ENCODE results near the gene CMSS1. TPM values are rescaled to one million over a fixed set of nuclear protein-coding genes. Genes with fewer than 3 reads are reported as not detected.

Gene CMSS1
- total RNA-seq, 1 experiment from 2014 or later, result 70.6 TPM

GRCh38 chr3:99960123-99960878 is 142.6 kb downstream of the CMSS1 start:
- Mint-ChIP-seq H3K36me3 (no peaks in the 10 kb centered on the region), H3K27me3 (ENCODE audit: low read depth) (no peaks in the 10 kb centered on the region), H3K4me3 (no peak overlapping the region), H3K27ac (no peak overlapping the region), H3K9me3 (no peaks in the 10 kb centered on the region), H3K4me1 (peaks cover 2% of the 10 kb centered on the region; the same call in 1 of the 2 replicates)
- TF ChIP-seq PRDM15 (CRISPR knock-in tag; IDR thresholded peaks at IDR 0.05), result no peak
- TF ChIP-seq ZNF396 (CRISPR knock-in tag; IDR thresholded peaks at IDR 0.05; ENCODE audit: borderline replicate concordance), result no peak
- TF ChIP-seq ATF3 (CRISPR knock-in tag; conservative IDR thresholded peaks at IDR 0.05), result no peak
- no peak for TF ChIP-seq E2F4 (CRISPR knock-in tag; IDR thresholded peaks at IDR 0.05; ENCODE audit: borderline replicate concordance, low read depth)
- TF ChIP-seq TCF7 (CRISPR knock-in tag; IDR thresholded peaks at IDR 0.05; ENCODE audit: low read depth), result no peak
- TF ChIP-seq ZNF138 (CRISPR knock-in tag; conservative IDR thresholded peaks at IDR 0.05), result no peak
- no peak for TF ChIP-seq PRRX2 (CRISPR knock-in tag; IDR thresholded peaks at IDR 0.05)
- no peak for TF ChIP-seq CBFB (CRISPR knock-in tag; IDR thresholded peaks at IDR 0.05; ENCODE audit: low read depth)
- TF ChIP-seq CTCF (IDR thresholded peaks at IDR 0.05), result no peak
- no peak for TF ChIP-seq MLX (CRISPR knock-in tag; IDR thresholded peaks at IDR 0.05)
- TF ChIP-seq ZNF121 (CRISPR knock-in tag; IDR thresholded peaks at IDR 0.05), result no peak
- no peak for TF ChIP-seq NFATC4 (CRISPR knock-in tag; IDR thresholded peaks at IDR 0.05)
- no peak for TF ChIP-seq GTF2I (CRISPR knock-in tag; conservative IDR thresholded peaks at IDR 0.05)
- no peak for TF ChIP-seq ETV6 (CRISPR knock-in tag; IDR thresholded peaks at IDR 0.05)
- no peak for TF ChIP-seq SMAD4 (CRISPR knock-in tag; IDR thresholded peaks at IDR 0.05)
- DNase-seq (ENCODE audit: low spot score), result no peak
- CTCF ChIA-PET, result no interaction called here
- no peak for ATAC-seq
- POLR2A ChIA-PET, result interaction anchor here (0.6 kb wide), 1 partner anchor 98 kb away, joined by 3 read pairs; no protein-coding TSS in a partner anchor

GRCh38 chr3:99960941-99961340 is 143.3 kb downstream of the CMSS1 start:
- no peak overlapping the region for H3K27ac Mint-ChIP-seq
- H3K9me3 Mint-ChIP-seq, result no peaks in the 10 kb centered on the region
- no peaks in the 10 kb centered on the region for H3K36me3 Mint-ChIP-seq
- H3K4me3 Mint-ChIP-seq, result no peak overlapping the region
- ChIA-PET CTCF (no interaction called here), POLR2A (no interaction called here)
- DNase-seq (ENCODE audit: low spot score) (no peak), ATAC-seq (no peak)
- no peaks in the 10 kb centered on the region for H3K27me3 Mint-ChIP-seq (ENCODE audit: low read depth)
- peaks cover 2% of the 10 kb centered on the region; the same call in 1 of the 2 replicates for H3K4me1 Mint-ChIP-seq
- no peak for TF ChIP-seq FOXK1 (CRISPR knock-in tag; IDR thresholded peaks at IDR 0.05)
- TF ChIP-seq E2F4 (CRISPR knock-in tag; IDR thresholded peaks at IDR 0.05; ENCODE audit: borderline replicate concordance, low read depth), result no peak
- TF ChIP-seq HMGXB4 (CRISPR knock-in tag; IDR thresholded peaks at IDR 0.05), result no peak
- no peak for TF ChIP-seq ZBTB21 (CRISPR knock-in tag; IDR thresholded peaks at IDR 0.05; ENCODE audit: borderline replicate concordance)
- TF ChIP-seq ATF2 (CRISPR knock-in tag; IDR thresholded peaks at IDR 0.05; ENCODE audit: borderline replicate concordance, low read depth), result no peak
- TF ChIP-seq CTCF (IDR thresholded peaks at IDR 0.05), result no peak
- TF ChIP-seq PRRX2 (CRISPR knock-in tag; IDR thresholded peaks at IDR 0.05), result no peak
- no peak for TF ChIP-seq GTF2I (CRISPR knock-in tag; conservative IDR thresholded peaks at IDR 0.05)
- TF ChIP-seq NFATC4 (CRISPR knock-in tag; IDR thresholded peaks at IDR 0.05), result no peak
